GM19455 (cell line): ENCODE results near the gene FAP.

Experiments used
- ATAC-seq: cut with Tn5 transposase; IDR thresholded peaks from one replicate; pipeline ENCODE4 v1.9.1; 2021; ENCODE audit not compliant: unreplicated experiment

The FAP gene

DNA sequence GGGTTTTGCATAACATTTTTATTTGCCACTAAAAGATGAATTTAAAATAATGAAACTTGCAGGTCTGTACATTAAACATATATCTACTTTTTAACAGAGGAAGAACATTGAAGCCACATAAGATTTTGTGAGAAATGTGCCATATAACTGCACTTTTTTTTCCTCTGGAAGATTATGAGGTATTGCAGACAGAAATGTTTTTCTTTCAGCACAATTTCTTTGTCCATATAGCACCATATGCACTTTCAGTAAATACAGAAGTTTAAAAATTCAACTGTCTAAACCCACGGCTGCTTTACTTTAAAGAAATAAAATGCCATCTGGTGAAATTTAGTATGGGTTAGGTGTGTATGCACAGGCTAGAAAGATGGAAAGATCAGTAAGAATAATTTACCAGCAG, 470 bp upstream of the FAP start:
- ATAC-seq, result no peak

DNA sequence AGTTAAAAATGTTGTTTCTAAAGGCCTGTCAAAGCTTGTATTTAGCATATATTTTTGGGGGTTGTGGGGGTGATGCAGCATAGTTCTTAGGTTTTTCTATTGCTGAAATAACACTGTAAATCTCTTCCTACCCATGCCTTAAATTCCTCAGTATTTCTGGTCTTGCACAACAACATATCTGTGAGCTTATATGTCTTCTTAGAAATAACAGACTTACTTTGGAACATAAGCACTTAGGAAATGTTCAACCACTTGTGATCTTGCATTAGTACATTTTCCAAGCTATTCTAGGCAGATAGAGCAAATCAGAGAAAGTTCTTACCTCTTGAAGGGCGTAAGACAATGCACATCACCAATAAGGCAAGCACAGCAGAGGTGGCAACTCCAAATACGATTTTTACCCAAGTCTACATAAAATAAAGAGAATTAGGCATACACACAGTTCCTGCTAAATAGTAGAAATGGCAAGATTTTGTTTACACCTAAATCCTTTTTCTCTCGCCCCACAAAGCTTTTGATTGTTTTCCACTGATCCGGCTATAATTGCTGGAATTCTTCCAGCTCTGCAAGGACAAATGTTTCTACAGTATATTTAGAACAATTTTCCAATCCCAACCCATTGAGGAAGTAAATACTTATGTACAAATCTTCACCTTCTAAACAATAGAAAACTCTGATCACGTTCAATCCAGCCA, 512 bp downstream of the FAP start:
- no peak for ATAC-seq

DNA sequence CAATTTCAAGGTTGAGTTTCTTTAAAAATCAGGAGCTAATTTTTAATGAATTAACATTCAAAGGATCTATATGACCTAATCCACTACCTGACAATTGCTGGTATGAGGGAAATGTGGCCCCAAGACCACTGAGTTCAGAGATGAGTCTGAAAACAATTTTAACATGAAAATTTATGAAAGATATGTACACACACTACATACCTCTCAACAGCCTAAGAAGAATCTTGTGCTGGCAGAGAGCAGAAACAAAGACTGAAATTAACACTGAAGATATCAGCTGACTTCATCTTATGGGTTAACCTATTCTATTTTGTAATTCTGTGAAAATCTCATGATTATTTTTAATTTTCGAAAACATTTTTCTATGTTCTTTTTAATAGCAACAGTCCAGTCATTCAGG, 1.7 kb downstream of the FAP start:
- ATAC-seq, result no peak

DNA sequence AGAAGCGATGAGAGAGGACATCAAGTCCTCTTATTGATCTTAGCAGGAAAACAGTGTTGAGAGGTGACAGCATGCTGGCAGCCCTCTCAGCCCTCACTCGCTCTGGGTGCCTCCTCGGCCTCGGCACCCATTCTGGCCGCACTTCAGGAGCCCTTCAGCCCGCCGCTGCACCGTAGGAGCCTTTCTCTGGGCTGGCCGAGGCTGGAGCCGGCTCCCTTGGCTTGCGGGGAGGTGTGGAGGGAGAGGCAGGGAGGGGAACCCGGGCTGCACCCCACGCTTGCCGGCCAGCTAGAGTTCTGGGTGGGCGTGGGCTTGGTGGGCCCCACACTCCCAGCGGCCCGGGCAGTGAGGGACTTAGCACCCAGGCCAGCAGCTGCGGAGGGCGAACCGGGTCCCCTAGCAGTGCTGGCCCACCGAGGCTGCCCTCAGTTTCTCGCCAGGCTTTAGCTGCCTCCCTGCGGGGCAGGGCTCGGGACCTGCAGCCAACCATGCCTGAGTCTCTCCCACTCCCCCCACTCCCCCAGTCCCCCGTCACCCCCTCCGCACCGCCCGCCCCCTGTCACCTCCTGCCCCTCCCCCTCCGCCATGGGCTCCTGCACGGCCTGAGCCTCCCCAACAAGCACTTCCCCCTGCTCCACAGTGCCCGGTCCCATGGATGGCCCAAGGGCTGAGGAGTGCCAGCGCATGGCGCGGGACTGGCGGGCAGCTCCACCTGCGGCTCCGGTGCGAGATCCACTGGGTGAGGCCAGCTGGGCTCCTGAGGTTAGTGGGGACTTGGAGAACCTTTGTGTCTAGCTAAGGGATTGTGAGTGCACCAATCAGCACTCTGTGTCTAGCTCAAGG, 8.4 kb downstream of the FAP start:
- no peak for ATAC-seq

DNA sequence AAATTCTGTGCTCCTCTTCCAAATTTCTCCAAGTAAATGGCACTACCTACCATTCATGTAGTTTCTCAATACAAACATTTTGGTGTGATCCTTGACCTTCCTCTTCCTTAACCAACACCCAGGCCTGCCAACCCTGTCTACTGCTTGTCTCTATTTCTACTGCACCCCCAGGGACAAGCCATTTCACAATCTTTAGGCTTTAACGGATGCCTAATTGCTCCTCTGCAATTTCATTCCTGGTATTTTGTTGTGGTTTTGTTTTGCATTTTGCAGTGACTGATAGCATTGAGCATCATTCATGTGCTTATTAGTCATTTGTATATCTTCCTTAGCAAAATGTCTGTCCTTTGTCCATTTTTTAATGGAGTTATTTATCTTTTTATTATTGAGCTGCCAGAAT, 10.0 kb downstream of the FAP start:
- ATAC-seq, result no peak

DNA sequence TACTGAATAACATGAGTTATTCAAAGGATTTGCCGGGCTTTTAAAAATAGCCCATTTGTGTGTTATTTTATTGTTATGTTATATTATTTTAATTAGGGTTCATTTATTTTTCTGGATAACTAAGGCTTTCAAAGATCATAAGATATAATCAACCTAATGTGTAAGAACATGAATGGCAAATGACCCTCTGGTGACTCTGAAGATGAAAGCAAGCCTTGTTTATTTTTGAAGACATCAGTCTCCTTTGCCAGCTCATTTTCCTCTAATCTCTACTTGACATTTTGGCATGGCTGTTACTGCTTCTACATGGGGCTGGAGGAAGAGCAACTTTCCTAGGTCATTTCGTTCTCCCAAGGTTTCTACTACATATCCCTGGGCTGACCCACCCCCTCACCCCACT, 10.6 kb downstream of the FAP start:
- ATAC-seq, result no peak

DNA sequence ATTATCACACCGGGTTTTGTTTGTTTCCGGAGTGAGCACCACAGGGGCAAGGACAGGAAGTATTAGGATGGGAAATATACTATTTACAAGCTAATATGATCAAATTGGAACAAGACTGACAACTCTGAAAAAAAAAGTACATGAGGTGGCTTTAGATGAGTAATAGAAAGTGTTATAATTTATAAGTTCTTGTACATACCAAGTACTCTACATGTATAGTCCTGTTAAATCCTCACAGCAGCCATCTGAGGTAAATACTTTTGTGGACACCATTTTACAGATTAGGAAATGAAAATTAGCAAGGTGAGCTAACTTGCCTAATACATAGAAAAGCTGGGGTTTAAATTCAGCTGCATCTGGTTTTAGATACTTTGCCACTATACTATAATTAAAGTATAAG, 11.2 kb downstream of the FAP start:
- no peak for ATAC-seq

DNA sequence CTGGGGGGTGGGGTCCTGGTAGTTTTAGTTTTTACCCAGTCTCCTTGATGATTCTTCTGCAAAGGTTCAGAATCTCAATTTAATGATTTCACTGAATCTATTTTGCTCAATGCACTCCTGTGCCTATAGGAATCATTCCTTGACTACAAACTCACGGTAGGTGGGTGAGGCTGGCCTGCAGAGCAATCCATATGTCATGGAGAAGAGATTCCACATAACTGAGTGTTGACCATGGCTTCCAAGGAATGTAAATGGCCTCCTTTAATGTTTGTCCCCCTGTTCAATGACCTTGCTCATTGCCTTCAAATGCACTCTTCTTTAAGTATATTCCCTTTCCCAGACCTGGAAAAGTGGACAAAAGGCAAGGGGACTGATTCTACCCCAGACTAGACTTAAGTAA, 12.5 kb downstream of the FAP start:
- no peak for ATAC-seq

DNA sequence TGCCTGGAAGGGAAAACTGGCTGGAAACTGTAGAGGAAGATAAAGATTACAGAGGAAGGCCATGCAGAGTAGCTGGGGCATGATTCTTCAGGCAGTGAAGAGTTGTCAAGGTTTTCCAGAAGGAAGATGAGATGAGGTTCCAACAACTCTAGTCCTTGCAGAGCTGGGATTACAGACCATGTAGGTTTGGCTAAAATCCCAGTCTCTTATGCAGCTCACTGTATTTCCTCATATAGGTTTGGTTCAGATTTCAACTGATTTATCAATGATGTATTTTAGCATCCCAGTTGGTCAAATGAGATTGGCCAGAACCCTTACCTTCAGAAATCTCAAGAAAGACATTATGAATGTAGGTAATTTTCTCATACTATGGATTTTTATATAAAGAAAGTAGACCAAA, 16.4 kb downstream of the FAP start:
- ATAC-seq, result no peak

DNA sequence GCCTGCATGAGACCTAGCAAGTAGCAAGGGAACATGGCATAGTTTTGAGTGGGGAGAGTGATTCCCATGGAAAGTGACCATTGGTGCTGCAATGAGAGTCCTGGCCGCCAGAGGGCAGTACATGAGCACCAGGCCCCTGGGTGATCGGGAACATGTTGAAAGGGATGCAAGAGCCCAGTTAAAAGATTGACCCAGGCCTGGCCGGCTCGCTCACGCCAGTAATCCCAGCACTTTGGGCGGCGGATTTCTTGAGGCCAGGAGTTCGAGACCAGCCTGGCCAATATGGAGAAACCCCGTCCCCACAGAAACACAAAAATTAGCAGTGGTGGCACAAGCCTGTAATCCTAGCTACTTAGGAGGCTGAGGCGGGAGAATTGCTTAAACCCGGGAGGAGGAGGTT, 22.2 kb downstream of the FAP start:
- ATAC-seq, result peak; percentile 98

DNA sequence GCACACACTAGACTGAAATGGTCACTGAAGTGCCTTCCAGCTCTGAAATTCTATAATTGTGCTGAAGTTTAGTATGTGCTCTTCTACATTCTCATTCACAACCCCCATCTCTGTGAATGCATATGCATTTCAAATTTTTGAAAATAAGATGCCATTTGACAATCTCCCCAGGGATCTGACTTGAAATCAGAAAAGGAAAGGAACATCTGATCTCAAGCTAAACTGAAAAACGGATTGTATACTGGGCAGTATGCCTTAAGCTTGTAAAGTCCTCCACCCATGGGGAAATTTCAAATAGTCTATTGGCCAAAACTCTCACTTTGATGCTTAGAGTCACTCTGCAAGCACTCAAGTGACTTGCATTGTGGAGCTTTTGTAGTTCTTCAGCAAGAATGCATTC, 22.9 kb downstream of the FAP start:
- no peak for ATAC-seq

DNA sequence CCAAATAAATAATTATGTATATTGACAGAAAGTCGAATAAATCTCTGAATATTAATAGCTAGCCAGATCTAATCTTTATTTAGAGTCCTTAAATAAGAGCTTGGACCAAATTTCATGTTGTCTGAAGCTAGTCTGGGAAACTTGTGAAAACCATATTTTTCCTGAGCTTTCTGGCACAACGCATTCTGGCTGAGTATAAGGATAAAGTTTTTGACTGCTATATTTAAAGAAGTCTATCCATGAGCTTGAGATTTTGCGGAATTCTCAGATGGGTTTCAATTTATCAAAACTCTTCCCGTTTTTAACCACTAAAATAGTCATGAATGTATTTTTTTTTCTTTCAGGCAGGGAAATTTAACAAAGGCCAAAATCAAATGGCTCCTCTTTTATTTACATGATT, 23.8 kb downstream of the FAP start:
- ATAC-seq, result no peak

DNA sequence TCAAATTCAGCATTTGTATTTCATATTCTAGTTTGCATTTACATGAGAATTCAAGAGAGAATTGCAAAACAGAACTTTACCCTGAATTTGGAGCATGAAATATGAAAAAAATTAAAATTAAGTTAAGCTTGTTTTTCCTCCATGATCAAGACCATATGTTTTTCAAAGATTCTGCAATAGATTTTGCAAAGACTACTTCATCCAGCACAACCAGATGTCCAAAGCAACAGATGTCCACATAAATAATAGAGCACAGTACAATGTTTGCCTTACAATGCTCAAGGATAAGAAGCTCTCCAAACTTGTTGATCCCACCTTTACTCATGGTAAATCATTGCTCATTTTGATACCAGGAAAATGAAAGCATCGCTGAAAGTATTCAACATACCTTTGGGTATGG, 25.6 kb downstream of the FAP start:
- ATAC-seq, result no peak

DNA sequence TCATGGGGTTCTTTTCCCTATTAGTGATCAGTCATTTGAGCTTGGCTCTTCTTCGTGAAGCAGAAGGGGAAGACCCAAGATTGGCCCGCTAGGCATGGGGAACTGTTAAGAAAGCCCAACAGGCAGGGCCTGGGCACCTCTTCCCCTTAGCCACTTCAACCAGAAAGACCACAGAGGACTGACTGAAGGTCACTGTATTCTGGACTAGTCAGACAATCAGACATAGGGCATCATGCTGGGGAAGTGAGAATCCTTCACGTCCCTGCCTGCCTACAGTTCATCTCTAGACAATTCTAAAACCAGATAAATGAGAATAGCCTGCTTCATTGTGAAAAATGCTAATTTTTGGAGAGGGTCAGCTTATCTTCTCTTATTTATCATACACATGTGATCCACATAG, 28.1 kb downstream of the FAP start:
- ATAC-seq, result no peak

DNA sequence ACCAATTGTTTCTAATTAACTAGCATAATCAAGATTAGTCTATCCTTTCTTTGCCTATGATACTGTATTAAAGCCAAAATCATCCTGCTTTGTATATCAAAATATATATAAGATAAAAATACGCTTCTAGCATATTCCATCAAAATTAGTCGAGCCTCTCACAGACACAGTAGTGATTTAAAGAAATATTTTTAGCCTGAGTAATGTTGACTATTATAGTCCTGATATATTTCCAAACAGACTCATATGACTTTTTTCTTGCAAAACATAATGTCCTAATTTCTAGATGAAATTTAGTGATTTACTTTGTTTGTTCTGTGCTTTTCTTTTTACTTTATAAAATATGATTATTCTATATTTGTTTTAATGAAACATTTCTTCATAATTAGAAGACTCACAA, 30.9 kb downstream of the FAP start:
- ATAC-seq, result no peak

DNA sequence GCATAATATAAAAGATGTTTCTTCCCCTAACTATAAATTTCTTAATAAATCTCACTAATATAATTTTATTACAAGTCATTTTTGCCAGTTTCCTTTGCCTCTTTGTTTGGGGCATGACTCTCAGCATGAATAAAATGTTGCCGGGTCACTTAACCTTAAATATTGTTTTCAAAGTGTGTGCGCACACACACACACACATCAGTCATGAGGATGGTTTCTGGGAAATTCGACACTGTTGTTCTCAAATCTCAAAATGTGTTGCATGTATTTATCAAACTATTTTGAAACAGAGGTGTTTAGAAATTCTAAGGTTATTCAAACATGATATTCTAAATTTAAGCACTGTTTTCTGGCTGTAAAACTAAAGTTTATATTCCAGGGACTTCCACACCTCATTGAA, 31.5 kb downstream of the FAP start:
- ATAC-seq, result no peak

DNA sequence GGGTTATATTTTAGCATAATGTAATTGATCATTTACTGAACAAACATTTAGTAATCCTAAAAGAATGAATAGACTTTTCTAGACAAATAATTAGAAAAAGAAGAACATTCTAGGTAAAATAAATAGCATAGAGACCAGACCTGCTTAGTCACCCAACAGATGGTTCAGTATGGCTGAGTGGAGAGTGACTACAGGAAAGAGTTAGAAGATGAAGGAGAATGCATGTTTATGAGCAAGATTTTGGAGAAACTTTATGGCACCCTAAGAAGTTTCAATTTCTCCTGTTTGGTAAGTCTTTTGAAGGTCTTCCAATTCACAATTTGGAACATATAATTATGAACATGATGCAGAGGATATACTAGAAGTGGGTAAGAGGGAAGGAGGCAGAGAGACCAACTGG, 32.9 kb downstream of the FAP start:
- ATAC-seq, result no peak

DNA sequence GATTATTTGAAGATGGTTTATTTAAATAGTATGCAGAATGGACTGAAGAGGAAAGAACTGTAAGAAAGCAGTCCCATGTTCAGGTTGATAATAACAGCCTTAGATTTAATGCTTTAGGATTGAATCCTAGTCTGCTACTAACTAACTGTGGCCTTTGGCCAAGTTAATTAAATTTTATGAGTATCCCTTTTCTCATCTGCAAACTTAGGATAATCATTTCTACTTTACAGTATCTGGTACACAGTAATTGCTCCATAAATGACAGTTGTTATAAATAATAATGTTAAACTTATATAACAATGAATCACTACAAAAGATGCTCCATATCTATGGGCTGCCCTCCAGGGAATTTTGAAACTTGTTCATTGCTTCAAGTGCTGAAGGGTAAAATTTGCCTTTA, 41.0 kb downstream of the FAP start:
- ATAC-seq, result no peak

DNA sequence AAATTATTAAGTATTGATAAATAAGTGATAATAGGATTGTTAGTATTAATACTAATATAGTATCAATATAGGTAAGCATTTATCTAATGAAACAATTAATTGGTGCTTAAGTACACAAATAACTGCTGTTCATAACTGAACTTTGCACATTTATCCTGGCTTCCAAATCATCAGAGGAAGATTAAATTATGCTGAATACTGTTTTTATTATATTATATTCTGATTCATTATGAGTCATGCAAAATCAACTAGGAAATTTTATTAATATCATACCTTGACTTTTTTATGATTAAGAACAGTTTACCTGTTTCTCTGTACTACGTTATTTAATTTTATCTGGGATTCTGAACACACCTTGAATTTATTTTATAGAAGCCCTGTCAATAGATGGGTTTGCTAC, 42.6 kb downstream of the FAP start:
- no peak for ATAC-seq

DNA sequence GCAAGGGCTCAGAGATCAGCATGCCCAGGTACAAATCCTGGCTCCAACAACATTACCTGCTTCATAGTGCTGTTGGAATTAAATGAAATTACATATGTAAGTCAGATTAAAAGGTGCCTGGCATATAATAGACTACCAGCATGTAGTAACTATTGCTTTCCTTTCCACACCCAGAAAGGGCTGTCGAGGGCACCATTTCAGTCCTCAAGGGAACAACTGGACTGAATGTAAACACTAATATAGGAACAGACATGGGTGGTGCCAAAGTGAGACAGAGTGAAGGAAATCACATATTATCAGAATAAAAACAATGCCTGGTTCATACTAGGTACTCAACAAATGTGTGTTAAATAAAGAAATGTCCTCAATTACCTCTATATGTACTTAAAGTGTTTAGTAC, 43.3 kb downstream of the FAP start:
- no peak for ATAC-seq

DNA sequence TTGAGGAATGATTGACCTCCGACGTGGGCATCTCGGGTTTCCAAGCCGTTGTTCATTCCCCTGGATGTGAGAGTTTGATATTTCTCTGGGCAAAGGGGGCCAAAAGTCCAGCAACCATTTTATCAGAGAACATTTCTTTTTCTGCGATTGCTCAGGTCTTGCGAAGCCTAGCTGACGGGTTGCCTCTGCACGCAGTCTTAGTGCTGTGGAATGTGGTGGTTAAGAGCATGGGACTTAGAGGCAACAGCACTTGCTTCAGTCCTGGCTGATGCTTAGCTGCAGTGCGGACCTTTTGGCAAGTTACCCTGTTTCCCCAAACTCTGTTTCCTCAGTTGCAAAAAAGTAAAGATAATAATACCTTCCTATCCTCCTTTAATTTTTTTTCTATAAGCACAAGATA, 45.0 kb downstream of the FAP start:
- ATAC-seq, result no peak

DNA sequence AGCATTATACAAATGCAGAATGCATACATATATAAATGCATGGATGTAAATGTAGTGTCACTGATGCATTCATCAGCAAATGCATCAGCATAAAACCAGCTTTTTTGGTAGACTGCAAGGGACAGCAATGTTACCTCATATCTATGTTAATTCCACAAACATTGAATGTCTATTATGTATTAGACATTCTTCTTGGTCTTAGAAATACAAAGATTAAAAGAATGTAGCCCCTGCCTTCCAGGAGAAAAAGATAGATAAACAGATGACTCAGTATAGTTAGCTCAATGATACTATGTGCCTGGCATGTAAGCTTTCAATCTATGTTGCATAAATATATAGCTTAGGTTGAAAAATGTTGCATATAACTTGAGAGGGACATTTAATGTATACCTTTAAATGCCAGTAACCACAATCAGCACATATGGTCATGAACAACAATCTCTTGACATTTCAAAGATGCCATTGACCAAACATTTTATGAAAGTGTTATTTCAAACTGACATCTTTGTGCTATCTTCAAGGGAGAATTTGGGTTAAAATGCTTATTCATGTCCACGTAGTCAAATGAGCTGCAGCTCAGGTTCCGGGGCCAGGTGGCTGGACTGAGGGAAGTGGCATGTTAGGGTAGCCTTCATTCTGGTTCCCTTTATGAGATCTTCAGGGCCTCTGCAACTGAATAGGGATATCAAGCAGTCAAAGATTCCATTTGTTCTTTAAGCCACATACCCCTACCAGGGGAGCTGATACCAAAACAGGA, 46.0 kb downstream of the FAP start:
- ATAC-seq, result no peak
